ENCODE data around the gene MAL.
"Not testable (repeated sequence)": the region's sequence is repeated elsewhere in the genome, so short reads cannot be mapped to it uniquely, and the experiment has no call there.

MAL gene

GRCh38 chr2:95098273-95098672 is 72.8 kb downstream of the MAL start:
- not testable (repeated sequence) for DNase-seq (ENCODE audit: low read depth, low spot score)

GRCh38 chr2:95099910-95100309 is 74.4 kb downstream of the MAL start:
- no peak for DNase-seq (ENCODE audit: low read depth, low spot score)

All from brain pericyte (primary cell).